ENCODE measurements around the gene DENND4B.

DENND4B gene

DNA sequence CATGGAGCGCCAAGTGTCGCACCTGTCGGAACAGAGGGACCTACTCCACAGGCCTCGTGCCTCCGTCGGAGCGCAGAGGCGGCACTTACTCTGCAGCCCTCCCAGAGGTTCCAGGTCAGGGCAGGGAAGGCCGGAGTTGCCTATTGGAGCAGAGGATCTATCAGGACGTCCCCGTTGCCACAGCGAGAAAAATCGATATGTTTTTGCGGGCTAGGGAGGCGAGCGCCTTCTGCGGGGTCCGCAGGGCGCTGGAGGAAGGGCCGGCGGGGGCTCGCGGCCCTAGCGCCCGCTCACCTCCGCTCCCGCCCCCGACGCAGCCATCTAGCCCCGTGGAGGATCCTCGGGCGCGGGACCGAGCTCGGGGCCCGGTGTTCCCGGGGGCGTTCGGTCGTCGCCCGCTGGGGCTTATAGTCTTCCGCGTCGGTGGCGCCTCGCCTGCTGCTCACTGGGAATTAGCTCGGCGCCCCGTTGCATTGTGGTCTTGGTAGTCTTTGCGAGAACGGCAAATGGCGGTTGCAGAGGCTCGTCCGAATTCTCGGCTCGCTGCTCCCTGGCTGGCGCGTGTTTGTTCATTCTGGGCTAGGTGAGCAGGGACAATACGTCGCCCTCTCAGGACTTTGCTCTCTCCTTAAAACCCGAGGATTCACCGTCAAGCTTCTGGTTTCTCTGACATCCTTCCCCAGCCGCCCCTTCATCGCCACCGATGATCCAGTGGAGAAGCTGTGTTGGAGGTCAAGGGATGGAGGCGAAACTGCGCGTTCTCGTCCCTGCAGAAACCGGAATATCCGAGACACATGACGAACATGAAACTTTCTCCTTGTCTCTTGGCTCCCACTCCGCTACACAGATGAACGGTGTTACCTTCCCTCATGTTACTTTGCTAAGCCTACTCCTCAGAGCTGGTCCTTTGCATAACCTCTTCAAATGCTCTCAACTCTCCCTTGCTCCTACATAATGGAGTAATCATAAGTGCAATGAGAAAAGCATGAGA is 31.0 kb upstream of the DENND4B start, which contains the start of gene JTB:
Gene JTB (minus strand): TSS at position 425 of the 991 bp plus-strand sequence. CDS start 422 bp downstream, at position 3.
- Histone ChIP-seq H3K4me3 (ENCODE audit: insufficient read depth, low read length, poor library complexity, severe bottlenecking) (peak within 1 kb of the TSS; percentile 92), H3K9me2 (replicated peaks; ENCODE audit: insufficient read depth, low read length) (no peaks in the 10 kb centered on the region), H3K27me3 (ENCODE audit: low read length) (no peaks in the 10 kb centered on the region), H3K27ac (ENCODE audit: low read depth, low read length) (peak within 1 kb of the TSS; percentile 68), H3K36me3 (ENCODE audit: low read length) (no peaks in the 10 kb centered on the region; the same call in 1 of the 2 replicates), H3K4me2 (ENCODE audit: low read depth, low read length, poor library complexity, severe bottlenecking) (peak within 1 kb of the TSS; percentile 92), H3K79me2 (ENCODE audit: insufficient read depth, low read length) (peaks cover 21% of the 10 kb centered on the region), H3F3A (ENCODE audit: insufficient read depth) (0 out of 2 replicates have a peak, but pooled peaks cover 6% of the 10 kb centered on the region), H3K9me3 (ENCODE audit: insufficient read depth, low read length) (no peaks in the 10 kb centered on the region), H3K9ac (ENCODE audit: low read length) (peak within 1 kb of the TSS; percentile 93), H2AFZ (ENCODE audit: low read depth, low read length, severe bottlenecking) (peak within 1 kb of the TSS; percentile 97), H4K20me1 (ENCODE audit: low read depth, low read length) (no peaks in the 10 kb centered on the region)
- TF ChIP-seq EZH2phosphoT487 (conservative IDR thresholded peaks at IDR 0.05; ENCODE audit: low read length) (no peak), CTCF (IDR thresholded peaks at IDR 0.05; ENCODE audit: insufficient read depth, low read length, poor library complexity, severe bottlenecking) (no peak)

DNA sequence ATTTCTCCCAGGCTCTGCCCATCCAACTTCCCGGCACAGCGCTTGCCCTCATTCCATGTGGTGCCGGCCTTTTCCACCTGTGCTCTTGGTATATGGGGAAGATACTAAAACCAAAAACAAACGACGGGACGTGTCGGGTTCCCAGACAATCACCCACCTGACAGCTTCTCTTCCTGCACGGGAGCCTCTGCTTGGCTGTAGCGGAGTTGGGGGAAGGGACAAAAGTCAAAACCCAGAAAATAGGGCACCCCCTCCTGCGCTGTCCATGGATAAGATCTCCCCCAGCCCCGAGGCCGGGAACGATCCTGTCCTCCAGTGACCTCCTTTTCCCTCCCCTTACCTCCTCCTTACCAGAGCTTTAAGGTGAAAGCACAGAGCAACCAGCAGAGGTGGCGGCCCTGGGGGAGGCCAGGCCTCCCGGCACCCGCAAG is 30.3 kb upstream of the DENND4B start:
- peak overlapping the region; percentile 97 for H2AFZ ChIP-seq (ENCODE audit: low read depth, low read length, severe bottlenecking)

GRCh38 chr1:153973525-153973924 is 27.0 kb upstream of the DENND4B start:
- H4K20me1 ChIP-seq (ENCODE audit: low read depth, low read length): no peaks in the 10 kb centered on the region
- no peaks in the 10 kb centered on the region for H3K27me3 ChIP-seq (ENCODE audit: low read length)
- peaks cover 9% of the 10 kb centered on the region; the same call in 1 of the 2 replicates for H3F3A ChIP-seq (ENCODE audit: insufficient read depth)
- TF ChIP-seq EZH2phosphoT487 (conservative IDR thresholded peaks at IDR 0.05; ENCODE audit: low read length): no peak
- TF ChIP-seq CTCF (IDR thresholded peaks at IDR 0.05; ENCODE audit: insufficient read depth, low read length, poor library complexity, severe bottlenecking): no peak
- H3K27ac ChIP-seq (ENCODE audit: low read depth, low read length): no peak overlapping the region
- H3K9me2 ChIP-seq (replicated peaks; ENCODE audit: insufficient read depth, low read length): no peaks in the 10 kb centered on the region
- H3K4me3 ChIP-seq (ENCODE audit: insufficient read depth, low read length, poor library complexity, severe bottlenecking): no peak overlapping the region
- peaks cover 21% of the 10 kb centered on the region for H3K79me2 ChIP-seq (ENCODE audit: insufficient read depth, low read length)
- no peaks in the 10 kb centered on the region for H3K9me3 ChIP-seq (ENCODE audit: insufficient read depth, low read length)
- no peak overlapping the region for H3K9ac ChIP-seq (ENCODE audit: low read length)
- no peak overlapping the region for H3K4me2 ChIP-seq (ENCODE audit: low read depth, low read length, poor library complexity, severe bottlenecking)
- H2AFZ ChIP-seq (ENCODE audit: low read depth, low read length, severe bottlenecking): no peak overlapping the region
- H3K36me3 ChIP-seq (ENCODE audit: low read length): no peaks in the 10 kb centered on the region; the same call in 1 of the 2 replicates

More for the DNA sequence above, 30.3 kb upstream of the DENND4B start:
- 0 out of 2 replicates have a peak, but pooled peaks cover 6% of the 10 kb centered on the region for H3F3A ChIP-seq (ENCODE audit: insufficient read depth)
- peak overlapping the region; percentile 92 for H3K4me3 ChIP-seq (ENCODE audit: insufficient read depth, low read length, poor library complexity, severe bottlenecking)
- no peaks in the 10 kb centered on the region for H3K9me3 ChIP-seq (ENCODE audit: insufficient read depth, low read length)
- peak overlapping the region; percentile 93 for H3K9ac ChIP-seq (ENCODE audit: low read length)
- no peaks in the 10 kb centered on the region for H3K27me3 ChIP-seq (ENCODE audit: low read length)
- no peaks in the 10 kb centered on the region for H3K9me2 ChIP-seq (replicated peaks; ENCODE audit: insufficient read depth, low read length)
- H3K4me2 ChIP-seq (ENCODE audit: low read depth, low read length, poor library complexity, severe bottlenecking): peak overlapping the region; percentile 92
- TF ChIP-seq CTCF (IDR thresholded peaks at IDR 0.05; ENCODE audit: insufficient read depth, low read length, poor library complexity, severe bottlenecking): no peak
- no peak for TF ChIP-seq EZH2phosphoT487 (conservative IDR thresholded peaks at IDR 0.05; ENCODE audit: low read length)
- peak overlapping the region; percentile 68 for H3K27ac ChIP-seq (ENCODE audit: low read depth, low read length)
- no peaks in the 10 kb centered on the region for H4K20me1 ChIP-seq (ENCODE audit: low read depth, low read length)
- peaks cover 21% of the 10 kb centered on the region for H3K79me2 ChIP-seq (ENCODE audit: insufficient read depth, low read length)
- H3K36me3 ChIP-seq (ENCODE audit: low read length): no peaks in the 10 kb centered on the region; the same call in 1 of the 2 replicates

Data from SU-DHL-6 (cell line).